Stimulated activated CD8-positive, alpha-beta memory T cell treated with anti-CD3 and anti-CD28 coated beads, Interleukin-15, amount 100 ng/mL, for 48 hours (primary cell): ENCODE results near the gene AREG.
"Not testable (repeated sequence)": the region's sequence is repeated elsewhere in the genome, so short reads cannot be mapped to it uniquely, and the experiment has no call there.

Experiments used
- DNase-seq, 2 donors: peaks; one replicate each; pipeline ENCODE4 v3.0.0-alpha.2; 2020; ENCODE audit warnings: low read depth in 2 of 2

AREG gene

DNA sequence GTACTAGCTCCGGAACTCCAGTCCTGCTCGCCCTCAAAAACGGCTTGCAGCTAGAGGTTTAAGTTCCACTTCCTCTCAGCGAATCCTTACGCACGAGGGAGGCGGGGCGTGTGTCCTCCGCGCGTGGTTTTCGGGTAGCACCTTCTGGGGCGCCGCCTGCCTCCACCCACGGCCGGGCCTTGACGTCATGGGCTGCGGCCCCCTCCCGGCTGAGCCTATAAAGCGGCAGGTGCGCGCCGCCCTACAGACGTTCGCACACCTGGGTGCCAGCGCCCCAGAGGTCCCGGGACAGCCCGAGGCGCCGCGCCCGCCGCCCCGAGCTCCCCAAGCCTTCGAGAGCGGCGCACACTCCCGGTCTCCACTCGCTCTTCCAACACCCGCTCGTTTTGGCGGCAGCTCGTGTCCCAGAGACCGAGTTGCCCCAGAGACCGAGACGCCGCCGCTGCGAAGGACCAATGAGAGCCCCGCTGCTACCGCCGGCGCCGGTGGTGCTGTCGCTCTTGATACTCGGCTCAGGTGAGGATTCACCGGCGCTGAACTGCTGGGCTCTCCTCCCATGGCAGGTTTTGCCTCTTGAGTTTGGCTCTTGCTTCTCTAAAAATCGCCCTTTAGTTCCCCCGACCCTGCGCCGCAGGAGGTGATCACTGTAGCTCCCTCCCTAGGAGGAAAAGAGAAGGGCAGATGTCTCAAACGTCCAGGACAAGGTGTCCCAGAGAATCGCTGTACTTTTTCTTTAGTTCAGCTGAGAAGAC lies at the start of gene AREG:
Gene AREG (plus strand): TSS at position 246 of the 752 bp plus-strand sequence. CDS start 210 bp downstream, at position 456.
- DNase-seq, result peak; percentile 70 to 76

GRCh38 chr4:74395633-74396032 lies 49.3 kb upstream of the AREG start:
- no peak for DNase-seq

DNA sequence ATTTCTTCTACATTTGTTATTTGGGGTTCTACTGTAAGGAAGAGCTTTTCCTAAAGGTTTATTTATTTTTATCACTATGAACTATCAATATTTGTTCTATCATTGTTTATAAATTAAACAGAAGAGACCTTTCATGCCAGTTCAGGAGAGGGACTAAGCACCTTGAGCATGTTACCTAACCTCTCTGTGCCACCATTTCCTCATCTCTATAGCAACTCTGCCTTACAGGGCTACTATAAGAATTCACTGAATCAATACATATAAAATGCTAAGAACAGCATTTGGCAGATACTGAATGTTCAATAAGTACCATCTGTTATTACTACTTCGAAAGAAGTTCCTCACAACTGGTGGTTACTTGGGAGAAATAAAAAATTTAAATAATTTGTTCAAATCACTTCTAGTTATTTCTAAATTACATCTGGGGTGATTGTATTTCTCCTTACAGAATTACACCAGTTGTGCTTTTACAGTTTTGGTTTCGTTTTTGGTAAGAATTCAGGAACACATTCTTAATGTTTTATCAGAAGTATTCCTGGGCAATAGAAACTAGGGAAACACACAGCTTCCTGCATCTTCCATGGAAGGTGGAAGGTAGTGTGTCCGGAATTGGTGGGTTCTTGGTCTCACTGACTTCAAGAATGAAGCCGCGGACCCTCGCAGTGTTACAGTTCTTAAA lies 47.0 kb upstream of the AREG start:
- DNase-seq, result no peak

DNA sequence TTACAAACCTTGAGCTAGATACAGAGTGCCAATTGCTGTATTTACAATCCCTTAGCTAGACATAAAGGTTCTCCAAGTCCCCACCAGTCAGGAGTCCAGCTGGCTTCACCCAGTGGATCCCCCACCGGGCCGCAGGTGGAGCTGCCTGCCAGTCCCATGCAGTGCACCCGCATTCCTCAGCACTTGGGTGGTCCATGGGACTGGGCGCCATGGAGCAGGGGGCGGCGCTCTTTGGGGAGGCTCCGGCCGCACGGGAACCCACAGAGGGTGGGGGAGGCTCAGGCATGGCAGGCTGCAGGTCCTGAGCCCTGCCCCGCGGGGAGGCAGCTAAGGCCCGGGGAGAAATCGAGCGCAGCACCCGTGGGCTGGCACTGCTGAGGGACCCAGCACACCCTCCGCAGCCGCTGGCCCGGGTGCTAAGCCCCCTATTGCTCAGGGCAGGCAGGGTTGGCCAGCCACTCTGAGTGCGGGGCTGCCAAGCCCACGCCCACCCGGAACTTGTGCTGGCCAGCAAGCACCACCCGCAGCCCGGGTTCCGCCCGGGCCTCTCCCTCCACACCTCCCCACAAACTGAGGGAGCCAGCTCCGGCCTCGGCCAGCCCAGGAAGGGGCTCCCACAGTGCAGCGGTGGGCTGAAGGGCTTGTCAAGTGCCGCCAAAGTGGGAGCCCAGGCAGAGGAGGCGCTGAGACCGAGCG lies 45.9 kb upstream of the AREG start:
- DNase-seq, result not testable (repeated sequence)

DNA sequence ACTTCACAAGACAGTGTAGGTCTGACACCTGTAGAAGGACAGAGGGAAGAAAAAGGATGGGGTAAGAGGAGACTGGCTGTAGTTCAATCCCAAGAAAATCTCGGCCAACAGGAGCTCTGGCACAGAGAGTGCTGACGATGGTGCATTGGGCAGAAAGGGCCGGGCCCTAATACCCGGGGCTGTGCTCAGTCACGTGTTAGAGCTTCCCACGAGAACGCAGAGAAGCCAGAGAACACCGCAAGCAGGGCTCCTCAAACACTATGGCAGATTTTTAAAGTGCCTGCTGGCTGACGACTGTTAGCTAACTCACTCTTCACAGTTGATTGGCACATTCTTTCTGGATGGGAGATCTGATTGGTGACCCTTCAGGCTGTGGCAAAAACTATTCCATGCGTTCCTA lies 44.5 kb upstream of the AREG start:
- DNase-seq, result no peak

DNA sequence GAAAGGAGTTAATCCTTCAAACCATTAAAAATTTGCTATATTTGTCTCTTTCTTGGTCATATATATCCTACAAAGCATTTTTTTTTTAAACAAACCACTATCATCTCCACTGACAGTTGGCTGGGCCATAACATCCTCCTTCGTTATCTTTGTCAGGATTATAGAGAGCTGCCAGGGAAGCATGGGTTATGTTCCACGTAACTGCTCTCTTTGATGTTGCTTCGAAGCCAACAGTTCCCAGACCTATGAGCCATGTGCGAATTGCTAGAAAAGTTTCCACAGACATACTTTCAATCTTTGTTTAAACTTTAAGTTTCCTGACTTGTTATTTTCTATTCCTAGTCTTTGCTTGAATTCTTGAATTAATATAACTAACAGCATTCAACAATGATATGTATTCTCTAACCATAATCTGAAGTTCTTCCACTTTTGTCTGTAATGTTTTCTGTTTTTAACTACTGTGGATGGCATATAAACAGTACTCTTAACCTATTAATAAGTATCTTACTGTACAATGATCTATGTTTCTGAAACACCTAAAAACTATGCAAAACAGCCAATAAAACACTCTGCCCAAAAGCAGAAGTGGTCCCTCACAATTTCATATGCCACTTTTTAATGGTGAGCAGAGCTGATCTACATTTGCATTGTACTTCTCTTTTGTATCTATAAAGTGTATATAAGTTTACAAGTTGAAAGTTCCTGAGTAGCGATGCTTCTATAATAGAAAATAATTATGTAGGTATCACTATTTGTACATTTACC lies 42.1 kb upstream of the AREG start:
- DNase-seq, result no peak

GRCh38 chr4:74407891-74408290 lies 37.0 kb upstream of the AREG start:
- DNase-seq, result no peak

DNA sequence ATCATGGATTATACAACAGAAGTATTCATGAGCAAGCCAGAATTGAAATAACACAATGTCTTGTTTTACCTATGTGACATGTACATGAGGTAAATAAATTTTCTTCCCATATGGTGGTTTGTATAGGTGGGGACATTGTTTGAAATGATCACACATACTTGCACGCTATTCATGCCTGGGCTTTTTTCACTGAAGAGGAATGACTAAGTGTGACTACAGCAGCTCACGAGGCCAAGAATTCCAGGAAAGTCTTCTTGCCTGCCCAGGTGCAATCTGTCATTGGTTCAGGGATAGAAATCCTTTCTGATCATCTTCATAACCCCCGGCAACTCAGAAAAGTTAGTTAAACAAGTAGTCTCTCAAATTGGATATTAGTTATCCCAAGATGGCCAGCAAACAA lies 36.3 kb upstream of the AREG start:
- no peak for DNase-seq

- no peak for DNase-seq
Measured at GRCh38 chr4:74410272-74410671, 34.7 kb upstream of the AREG start.

- DNase-seq, result no peak
Measured at GRCh38 chr4:74412225-74412624, 32.7 kb upstream of the AREG start.

GRCh38 chr4:74413265-74413664 lies 31.7 kb upstream of the AREG start:
- no peak for DNase-seq

- DNase-seq, result no peak
Measured at GRCh38 chr4:74414149-74414809, 30.7 kb upstream of the AREG start.

- no peak for DNase-seq
Measured at GRCh38 chr4:74415602-74416300, 29.2 kb upstream of the AREG start.

- no peak for DNase-seq
Measured at GRCh38 chr4:74418063-74418670, 26.8 kb upstream of the AREG start.

DNA sequence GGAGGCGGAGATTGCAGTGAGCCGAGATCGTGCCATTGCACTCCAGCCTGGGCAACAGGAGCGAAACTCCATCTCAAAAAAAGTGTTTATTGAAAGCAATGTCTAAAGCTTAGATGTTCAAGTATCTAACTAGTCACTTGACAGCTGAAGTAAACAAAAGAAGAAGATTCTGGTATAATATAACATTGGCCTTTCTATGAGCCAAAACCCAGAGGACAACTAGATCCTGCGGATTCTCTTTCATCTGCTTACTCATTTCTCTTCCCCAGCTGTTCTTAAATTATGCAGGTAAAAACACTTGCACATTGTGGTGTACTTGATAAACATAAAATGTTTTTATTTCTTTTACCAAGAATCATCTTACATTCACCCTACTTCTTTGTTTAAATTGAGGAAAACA lies 24.1 kb upstream of the AREG start:
- no peak for DNase-seq

GRCh38 chr4:74423104-74423503 lies 21.8 kb upstream of the AREG start:
- DNase-seq, result no peak

DNA sequence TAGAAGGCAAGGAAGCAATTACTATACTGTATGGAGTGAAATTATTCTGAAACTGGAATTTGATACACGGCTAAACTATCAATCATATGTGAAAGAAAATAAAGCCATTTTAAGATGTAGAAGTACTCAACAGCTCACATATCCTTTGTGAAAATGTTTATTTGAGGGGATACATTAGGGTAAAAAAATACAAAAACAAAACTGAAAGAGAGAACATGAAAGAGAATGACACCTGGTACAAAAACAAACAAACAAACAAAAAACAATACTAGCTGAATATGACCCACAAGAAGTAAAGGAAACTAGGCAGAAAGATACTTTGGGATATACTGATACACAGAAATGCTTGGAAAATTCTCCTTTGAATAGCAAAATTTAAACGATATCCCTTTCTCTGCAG lies 20.8 kb upstream of the AREG start:
- no peak for DNase-seq

GRCh38 chr4:74426101-74426500 lies 18.8 kb upstream of the AREG start:
- no peak for DNase-seq

DNA sequence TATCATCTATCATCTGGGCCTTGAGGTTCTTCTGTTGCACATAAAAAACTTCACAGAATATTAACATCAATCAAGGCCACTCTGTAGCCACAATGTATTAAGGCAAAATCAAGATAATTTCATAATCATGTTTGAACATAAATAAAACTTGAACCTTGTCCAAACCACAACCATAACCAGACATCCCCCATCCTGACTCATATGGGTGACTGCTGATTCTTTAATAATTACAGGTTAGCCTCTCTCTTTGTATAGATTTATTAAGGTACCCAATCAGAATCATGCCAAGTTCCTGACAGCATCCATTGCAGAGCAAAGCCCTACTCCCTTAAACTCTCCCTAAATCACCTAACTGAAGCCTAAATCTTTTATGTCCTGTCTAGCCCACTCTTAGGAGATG lies 16.7 kb upstream of the AREG start:
- DNase-seq, result no peak

GRCh38 chr4:74431113-74431826 lies 13.7 kb upstream of the AREG start:
- DNase-seq, result no peak
